Ovary (tissue), 9 donors: Measurements from ENCODE around the gene SMIM5. TPM values are rescaled to one million over a fixed set of nuclear protein-coding genes. Genes with fewer than 3 reads are reported as not detected.

Source experiments
- DNase-seq, 5 donors: peaks; one replicate each; pipeline ENCODE4 v3.0.0-alpha.2; 2019 to 2020
- H3K27ac ChIP-seq, 2 donors: fragments of 200-600 bp; one replicate each; pipeline versions ENCODE4 v1.5.1 to v1.8.0; 2019 to 2022
- H3K27me3 ChIP-seq: fragments of 200-600 bp; one replicate; pipeline ENCODE4 v1.8.0; 2022
- H3K36me3 ChIP-seq: fragments of 200-600 bp; sonication (generic); one replicate; pipeline ENCODE4 v1.5.1; 2019
- H3K4me1 ChIP-seq: one replicate; pipeline ENCODE4 v1.8.1; 2013; ENCODE audit warnings: mild to moderate bottlenecking, moderate library complexity; ENCODE audit not compliant: insufficient read depth
- H3K4me3 ChIP-seq: fragments of 200-600 bp; sonication (generic); one replicate; pipeline ENCODE4 v1.5.1; 2017
- H3K9me3 ChIP-seq, 2 donors: fragments of 200-600 bp in 1 of 2; sonication (generic) in 1 of 2; one replicate each; pipeline versions ENCODE4 v1.5.1 to v1.8.1; 2013 to 2019; ENCODE audit warnings: mild to moderate bottlenecking in 1 of 2, moderate library complexity in 1 of 2
- CTCF ChIP-seq, 3 donors: fragments of 450-650 bp in 2 of 3; fragments of 200-600 bp in 1 of 3; IDR thresholded peaks; one replicate each; pipeline versions ENCODE4 v1.5.1 to v1.8.0; 2016 to 2022; ENCODE audit warnings: antibody characterized with exemption in 3 of 3, mild to moderate bottlenecking in 1 of 3
- EP300 ChIP-seq: sonication (generic); formaldehyde crosslinking; IDR thresholded peaks from one replicate; pipeline ENCODE4 v1.6.1; 2017; ENCODE audit warnings: antibody characterized with exemption
- POLR2A ChIP-seq: fragments of 450-650 bp; IDR thresholded peaks from one replicate; pipeline ENCODE4 v1.6.1; 2017; ENCODE audit warnings: antibody characterized with exemption, mild to moderate bottlenecking, moderate library complexity
- WGBS, 3 donors: extraction: QIAGEN DNeasy Blood & Tissue Kit in 1 of 3; methylation state at CpG; one replicate each; pipeline versions ENCODE4 v1.1.5 to v1.1.7; 2013 to 2017; 5-methylcytosine and 5-hydroxymethylcytosine counted together
- intact Hi-C, 4 donors: fragments of 100-400 bp; cut with DNase I; formaldehyde crosslinking; loops; one replicate each; pipeline versions ENCODE4 v1.11.0 to v1.15.1; 2022 to 2023
- polyA plus RNA-seq, 2 donors: library from polyadenylated mRNA; stranded (reverse); fragments of 200-250 nt in 1 of 2; fragments of 350-450 nt in 1 of 2; fragmentation: Illumina TruSeq in 1 of 2; extraction: RNeasy Lipid Tissue Mini Kit (QIAGEN cat#74804) in 1 of 2; gene quantifications; one replicate each; pipeline ENCODE4 v1.2.3, GENCODE V29; 2013 to 2014
- total RNA-seq, 7 donors: library from RNA; depleted of rRNA in 2 of 7; stranded (reverse); fragments of >200 nt in 2 of 7; fragmentation: NEBNext Ultra II Directional in 3 of 7; extraction: Animal tissue kit (Norgen Biotek cat#: 25700) in 3 of 7; gene quantifications; one replicate each; pipeline versions ENCODE4 v1.1.0 to v1.2.4, GENCODE V29; 2016 to 2023
- donor health status: DM: no; HTN: no; CAD: no; lungs with moderate emphysema.
- donor health status: DM: no; HTN: no; CAD: no.
- donor health status: Bipolar disorder and iron deficiency.
- donor health status: DM: yes; HTN: yes; CAD: no.
- donor health status: DM: no; HTN: no; CAD: no.
- donor health status: DM: yes; HTN: yes; CAD: no.

The SMIM5 gene
- total and polyA plus RNA-seq, 9 donors: 0.51 to 7.9 (median 1.3) TPM

GRCh38 chr17:75662511-75662910 is 29.3 kb downstream of the SMIM5 start:
- Histone ChIP-seq H3K9me3 (no peaks in the 10 kb centered on the region), H3K27ac (no peak overlapping the region), H3K27me3 (no peaks in the 10 kb centered on the region), H3K36me3 (no peaks in the 10 kb centered on the region), H3K4me3 (no peak overlapping the region), H3K4me1 (peaks cover 5% of the 10 kb centered on the region)
- intact Hi-C loops: no loop called here
- peak in 1 of 5 donors; percentile 13 for DNase-seq
- no peak for TF ChIP-seq EP300
- TF ChIP-seq POLR2A: no peak
- TF ChIP-seq CTCF (IDR thresholded peaks at IDR 0.05): no peak
- 93 to 96% (median 93%) methylated on average over 9 of the region's 9 CpGs for WGBS, 3 donors

- DNase-seq: no peak
- H3K4me3 ChIP-seq: no peak overlapping the region
- no peaks in the 10 kb centered on the region for H3K27me3 ChIP-seq
- intact Hi-C loops: no loop called here
- H3K36me3 ChIP-seq: no peaks in the 10 kb centered on the region
- H3K4me1 ChIP-seq: peaks cover 7% of the 10 kb centered on the region
- H3K27ac ChIP-seq: no peak overlapping the region
- 84 to 90% (median 87%) methylated on average over 3 of the region's 3 CpGs for WGBS, 3 donors
- no peaks in the 10 kb centered on the region for H3K9me3 ChIP-seq
- TF ChIP-seq POLR2A (no peak), CTCF (IDR thresholded peaks at IDR 0.05) (no peak), EP300 (no peak)
These were observed 30.9 kb downstream of the SMIM5 start for GRCh38 chr17:75664099-75664549.

GRCh38 chr17:75665981-75666380 is 32.7 kb downstream of the SMIM5 start:
- Histone ChIP-seq H3K27me3 (no peaks in the 10 kb centered on the region), H3K9me3 (no peaks in the 10 kb centered on the region), H3K27ac (no peak overlapping the region), H3K4me1 (peaks cover 7% of the 10 kb centered on the region), H3K36me3 (no peaks in the 10 kb centered on the region), H3K4me3 (no peak overlapping the region)
- 80 to 86% (median 83%) methylated on average over 10 of the region's 10 CpGs for WGBS, 3 donors
- peak in 1 of 5 donors; percentile 28 for DNase-seq
- no peak for TF ChIP-seq CTCF (IDR thresholded peaks at IDR 0.05)
- TF ChIP-seq POLR2A: no peak
- TF ChIP-seq EP300: no peak
- intact Hi-C loops: no loop called here

- H3K4me1 ChIP-seq: peaks cover 7% of the 10 kb centered on the region
- H3K27ac ChIP-seq: peak within 1 kb of the TSS; percentile 68 to 73
- no peaks in the 10 kb centered on the region for H3K9me3 ChIP-seq
- no peaks in the 10 kb centered on the region for H3K27me3 ChIP-seq
- 0 to 1% (median 0%) methylated on average over 55 of the region's 55 CpGs for WGBS, 3 donors
- peak within 1 kb of the TSS; percentile 84 for H3K4me3 ChIP-seq
- intact Hi-C loops: no loop called here
- H3K36me3 ChIP-seq: no peaks in the 10 kb centered on the region
- TF ChIP-seq CTCF (IDR thresholded peaks at IDR 0.05) (no peak), POLR2A (peak; percentile 70)
- peak; percentile 98 for DNase-seq
These were observed 33.9 kb downstream of the SMIM5 start, which contains the start of the genes RECQL5 and SAP30BP for GRCh38 chr17:75666959-75667790. Gene RECQL5, minus strand, starts transcription at chr17:75667154. Its CDS starts 597 bp downstream, at chr17:75666557. Gene SAP30BP, plus strand, starts transcription at chr17:75667338. Its CDS starts 35 bp downstream, at chr17:75667373.
